ENCODE results near the gene ELL2. TPM values are rescaled to one million over a fixed set of nuclear protein-coding genes. Genes with fewer than 3 reads are reported as not detected.

Gene ELL2
- total and polyA plus RNA-seq, 2 of the 13 experiments (the other 11 are each of a cell fraction or from before 2014, with no cell fraction given), result 78.9 to 97.1 TPM

GRCh38 chr5:95961617-95962474, at the start of gene ELL2 (continued):
- TF ChIP-seq AKNA (CRISPR knock-in tag; IDR thresholded peaks at IDR 0.05; ENCODE audit: borderline replicate concordance) (peak; percentile 18; the same call in 1 of the 2 replicates), ZNF430 (CRISPR knock-in tag; IDR thresholded peaks at IDR 0.05) (peak; percentile 48; the same call in 1 of the 2 replicates), KLF16 (CRISPR knock-in tag; IDR thresholded peaks at IDR 0.05) (peak in 1 of 2 experiments; percentile 62; a peak in 2 of 4 replicates), ZSCAN20 (CRISPR knock-in tag; IDR thresholded peaks at IDR 0.05; ENCODE audit: borderline replicate concordance) (0 out of 2 replicates have a peak, but pooled peaks have one; percentile 11), ERF (CRISPR knock-in tag; IDR thresholded peaks at IDR 0.05) (peak; percentile 50; the same call in 1 of the 2 replicates), ATF2 (CRISPR knock-in tag; IDR thresholded peaks at IDR 0.05) (peak; percentile 89), ZBTB20 (CRISPR knock-in tag; IDR thresholded peaks at IDR 0.05; ENCODE audit: borderline replicate concordance, low read depth) (peak; percentile 47; the same call in 1 of the 2 replicates), ZNF512B (CRISPR knock-in tag; IDR thresholded peaks at IDR 0.05; ENCODE audit: borderline replicate concordance) (0 out of 2 replicates have a peak, but pooled peaks have one; percentile 48), ZNF326 (CRISPR knock-in tag; IDR thresholded peaks at IDR 0.05; ENCODE audit: borderline replicate concordance) (no peak), ZFP1 (CRISPR knock-in tag; IDR thresholded peaks at IDR 0.05) (0 out of 2 replicates have a peak, but pooled peaks have one; percentile 50)
- TF ChIP-seq, protein P1, sequence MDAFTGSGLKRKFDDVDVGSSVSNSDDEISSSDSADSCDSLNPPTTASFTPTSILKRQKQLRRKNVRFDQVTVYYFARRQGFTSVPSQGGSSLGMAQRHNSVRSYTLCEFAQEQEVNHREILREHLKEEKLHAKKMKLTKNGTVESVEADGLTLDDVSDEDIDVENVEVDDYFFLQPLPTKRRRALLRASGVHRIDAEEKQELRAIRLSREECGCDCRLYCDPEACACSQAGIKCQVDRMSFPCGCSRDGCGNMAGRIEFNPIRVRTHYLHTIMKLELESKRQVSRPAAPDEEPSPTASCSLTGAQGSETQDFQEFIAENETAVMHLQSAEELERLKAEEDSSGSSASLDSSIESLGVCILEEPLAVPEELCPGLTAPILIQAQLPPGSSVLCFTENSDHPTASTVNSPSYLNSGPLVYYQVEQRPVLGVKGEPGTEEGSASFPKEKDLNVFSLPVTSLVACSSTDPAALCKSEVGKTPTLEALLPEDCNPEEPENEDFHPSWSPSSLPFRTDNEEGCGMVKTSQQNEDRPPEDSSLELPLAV (CRISPR knock-in tag; conservative IDR thresholded peaks at IDR 0.05; ENCODE audit: low read depth), result no peak
- TF ChIP-seq, protein P2, sequence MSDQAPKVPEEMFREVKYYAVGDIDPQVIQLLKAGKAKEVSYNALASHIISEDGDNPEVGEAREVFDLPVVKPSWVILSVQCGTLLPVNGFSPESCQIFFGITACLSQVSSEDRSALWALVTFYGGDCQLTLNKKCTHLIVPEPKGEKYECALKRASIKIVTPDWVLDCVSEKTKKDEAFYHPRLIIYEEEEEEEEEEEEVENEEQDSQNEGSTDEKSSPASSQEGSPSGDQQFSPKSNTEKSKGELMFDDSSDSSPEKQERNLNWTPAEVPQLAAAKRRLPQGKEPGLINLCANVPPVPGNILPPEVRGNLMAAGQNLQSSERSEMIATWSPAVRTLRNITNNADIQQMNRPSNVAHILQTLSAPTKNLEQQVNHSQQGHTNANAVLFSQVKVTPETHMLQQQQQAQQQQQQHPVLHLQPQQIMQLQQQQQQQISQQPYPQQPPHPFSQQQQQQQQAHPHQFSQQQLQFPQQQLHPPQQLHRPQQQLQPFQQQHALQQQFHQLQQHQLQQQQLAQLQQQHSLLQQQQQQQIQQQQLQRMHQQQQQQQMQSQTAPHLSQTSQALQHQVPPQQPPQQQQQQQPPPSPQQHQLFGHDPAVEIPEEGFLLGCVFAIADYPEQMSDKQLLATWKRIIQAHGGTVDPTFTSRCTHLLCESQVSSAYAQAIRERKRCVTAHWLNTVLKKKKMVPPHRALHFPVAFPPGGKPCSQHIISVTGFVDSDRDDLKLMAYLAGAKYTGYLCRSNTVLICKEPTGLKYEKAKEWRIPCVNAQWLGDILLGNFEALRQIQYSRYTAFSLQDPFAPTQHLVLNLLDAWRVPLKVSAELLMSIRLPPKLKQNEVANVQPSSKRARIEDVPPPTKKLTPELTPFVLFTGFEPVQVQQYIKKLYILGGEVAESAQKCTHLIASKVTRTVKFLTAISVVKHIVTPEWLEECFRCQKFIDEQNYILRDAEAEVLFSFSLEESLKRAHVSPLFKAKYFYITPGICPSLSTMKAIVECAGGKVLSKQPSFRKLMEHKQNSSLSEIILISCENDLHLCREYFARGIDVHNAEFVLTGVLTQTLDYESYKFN (CRISPR knock-in tag; conservative IDR thresholded peaks at IDR 0.05), result peak; percentile 40; the same call in 1 of the 2 replicates

Measured in HepG2 (cell line).